ENCODE results near the gene PRIMA1. TPM values are rescaled to one million over a fixed set of nuclear protein-coding genes. Genes with fewer than 3 reads are reported as not detected.
A peak's percentile ranks its signal among the peaks of the same experiment; 100 is the strongest.

The PRIMA1 gene
- total RNA-seq, 1 experiment from 2014 or later = 2.3 TPM

GRCh38 chr14:93824518-93825234, 36.4 kb upstream of the PRIMA1 start:
- Histone ChIP-seq H4K20me1 (ENCODE audit: control insufficient read depth, insufficient read depth, insufficient read length) (no peaks in the 10 kb centered on the region), H2BK20ac (ENCODE audit: low read depth, low read length, poor library complexity, severe bottlenecking) (no peak overlapping the region), H3K9ac (ENCODE audit: extremely low read depth, insufficient read length, low read length) (no peak overlapping the region), H3K4me1 (ENCODE audit: insufficient read depth, low read length) (no peaks in the 10 kb centered on the region), H4K8ac (replicated peaks; ENCODE audit: insufficient read length, low read depth, low read length) (no peak overlapping the region), H4K91ac (ENCODE audit: insufficient read length, low read depth, low read length) (no peak overlapping the region), H2AFZ (ENCODE audit: low read length) (no peak overlapping the region), H2BK120ac (ENCODE audit: low read depth, low read length, poor library complexity, severe bottlenecking) (no peak overlapping the region), H3K27me3 (ENCODE audit: insufficient read depth, low read length) (no peaks in the 10 kb centered on the region), H2BK15ac (ENCODE audit: low read depth, low read length) (no peak overlapping the region), H3K18ac (ENCODE audit: insufficient read length, low read depth, low read length) (no peak overlapping the region), H3K9me3 (ENCODE audit: control insufficient read depth, low read depth, low read length) (no peaks in the 10 kb centered on the region), H3K4me2 (ENCODE audit: insufficient read depth, insufficient read length, low read length) (no peak overlapping the region), H2BK12ac (ENCODE audit: insufficient read length, low read depth, low read length) (no peak overlapping the region), H2AK5ac (ENCODE audit: insufficient read length, low read length) (no peak overlapping the region), H2BK5ac (ENCODE audit: insufficient read length, low read length) (no peak overlapping the region), H3K4ac (ENCODE audit: low read depth, low read length) (no peak overlapping the region), H3K23me2 (ENCODE audit: insufficient read length, low read depth, low read length, poor library complexity, severe bottlenecking) (no peaks in the 10 kb centered on the region), H3K27ac (ENCODE audit: insufficient read length, low read depth, low read length) (no peak overlapping the region), H3K14ac (ENCODE audit: insufficient read depth, low read length) (no peak overlapping the region), H3K79me1 (ENCODE audit: insufficient read depth, low read depth, low read length, poor library complexity, severe bottlenecking) (no peaks in the 10 kb centered on the region), H3K56ac (ENCODE audit: insufficient read length, low read depth, low read length) (no peak overlapping the region), H3K23ac (ENCODE audit: insufficient read length, low read depth, low read length) (no peak overlapping the region), H4K5ac (ENCODE audit: insufficient read length, low read depth, low read length) (no peak overlapping the region), H3T11ph (ENCODE audit: low read length) (no peak overlapping the region), H3K79me2 (ENCODE audit: insufficient read depth, low read length) (no peaks in the 10 kb centered on the region)
- Mint-ChIP-seq H3K36me3 (ENCODE audit: insufficient read depth in 1 of 3, low read depth in 3 of 3) (no peaks in the 10 kb centered on the region), H3K27ac (no peak overlapping the region; a peak in 1 of 7 replicates), H3K27me3 (ENCODE audit: low read depth) (peaks cover 11% of the 10 kb centered on the region), H3K4me3 (no peak overlapping the region), H3K9me3 (no peaks in the 10 kb centered on the region), H3K4me1 (peaks cover 0 to 9% of the 10 kb centered on the region in 2 experiments; a peak in 2 of 4 replicates)
- no CpG with 5 or more reads among the region's 33 CpGs for WGBS (ENCODE audit: extremely low coverage, insufficient read length, low lambda C conversion rate)
- peak; percentile 34; the same call in 2 of the 3 replicates for TF ChIP-seq CTCF (conservative IDR thresholded peaks at IDR 0.05)
- no peak for DNase-seq

Measured in H9 (cell line).